Cardiac muscle cell (in vitro differentiated cells and primary cell): ENCODE measurements around the gene AP2A1. TPM values are rescaled to one million over a fixed set of nuclear protein-coding genes. Genes with fewer than 3 reads are reported as not detected.

ENCODE experiments used
- DNase-seq, 2 donors: peaks; one replicate each; pipeline versions ENCODE4 v3.0.0 to v3.0.0-alpha.2; 2010 to 2017; ENCODE audit warnings: low read depth in 1 of 2, low spot score in 1 of 2
- H3K27ac ChIP-seq: fragments of 200-600 bp; sonication (generic); 2 replicates; pipeline ENCODE4 v1.5.1; 2016
- H3K27me3 ChIP-seq: fragments of 200-600 bp; sonication (generic); 2 replicates; pipeline ENCODE4 v1.6.0; 2016; ENCODE audit warnings: control low read depth
- H3K36me3 ChIP-seq: fragments of 200-600 bp; sonication (generic); 2 replicates; pipeline ENCODE4 v1.5.1; 2016; ENCODE audit warnings: control low read depth
- H3K4me1 ChIP-seq: fragments of 200-600 bp; sonication (generic); 2 replicates; pipeline ENCODE4 v1.8.1; 2017; ENCODE audit warnings: low read depth, mild to moderate bottlenecking, mixed run types
- H3K4me3 ChIP-seq: fragments of 200-600 bp; sonication (generic); 2 replicates; pipeline ENCODE4 v1.5.1; 2016; ENCODE audit warnings: mild to moderate bottlenecking
- H3K9me3 ChIP-seq: fragments of 200-600 bp; sonication (generic); 2 replicates; pipeline ENCODE4 v1.5.1; 2017; ENCODE audit warnings: low read depth, mild to moderate bottlenecking, control low read depth
- CTCF ChIP-seq: IDR thresholded peaks from 2 replicates; pipeline ENCODE4 v1.5.1; 2012; ENCODE audit warnings: low read depth, mild to moderate bottlenecking, low read length
- polyA plus RNA-seq: library from polyadenylated mRNA; unstranded; fragments of >200 nt; fragmentation: Nextera tagmentation; extraction: Ambion mirVana; gene quantifications from 2 replicates; pipeline ENCODE4 v1.2.1, GENCODE V29; 2016
- total RNA-seq: library from RNA; depleted of rRNA; stranded (reverse); fragments of >200 nt; gene quantifications from 2 replicates; pipeline ENCODE4 v1.2.3, GENCODE V29; 2016

Gene AP2A1
- total and polyA plus RNA-seq, 2 experiments from 2014 or later = 78.0 to 153 TPM

- peaks cover 10% of the 10 kb centered on the region for H3K4me1 ChIP-seq
- H3K27ac ChIP-seq = peak within 1 kb of the TSS; percentile 97
- peak; percentile 95 to 96 for DNase-seq
- peaks cover 13% of the 10 kb centered on the region for H3K36me3 ChIP-seq
- no peaks in the 10 kb centered on the region for H3K27me3 ChIP-seq
- H3K9me3 ChIP-seq = no peaks in the 10 kb centered on the region
- no peak for TF ChIP-seq CTCF
- H3K4me3 ChIP-seq = peak within 1 kb of the TSS; percentile 79
Observed at GRCh38 chr19:49850487-49851342, 83.9 kb downstream of the AP2A1 start, which contains the start of gene PTOV1. PTOV1 (plus strand) TSS chr19:49851159.

DNA sequence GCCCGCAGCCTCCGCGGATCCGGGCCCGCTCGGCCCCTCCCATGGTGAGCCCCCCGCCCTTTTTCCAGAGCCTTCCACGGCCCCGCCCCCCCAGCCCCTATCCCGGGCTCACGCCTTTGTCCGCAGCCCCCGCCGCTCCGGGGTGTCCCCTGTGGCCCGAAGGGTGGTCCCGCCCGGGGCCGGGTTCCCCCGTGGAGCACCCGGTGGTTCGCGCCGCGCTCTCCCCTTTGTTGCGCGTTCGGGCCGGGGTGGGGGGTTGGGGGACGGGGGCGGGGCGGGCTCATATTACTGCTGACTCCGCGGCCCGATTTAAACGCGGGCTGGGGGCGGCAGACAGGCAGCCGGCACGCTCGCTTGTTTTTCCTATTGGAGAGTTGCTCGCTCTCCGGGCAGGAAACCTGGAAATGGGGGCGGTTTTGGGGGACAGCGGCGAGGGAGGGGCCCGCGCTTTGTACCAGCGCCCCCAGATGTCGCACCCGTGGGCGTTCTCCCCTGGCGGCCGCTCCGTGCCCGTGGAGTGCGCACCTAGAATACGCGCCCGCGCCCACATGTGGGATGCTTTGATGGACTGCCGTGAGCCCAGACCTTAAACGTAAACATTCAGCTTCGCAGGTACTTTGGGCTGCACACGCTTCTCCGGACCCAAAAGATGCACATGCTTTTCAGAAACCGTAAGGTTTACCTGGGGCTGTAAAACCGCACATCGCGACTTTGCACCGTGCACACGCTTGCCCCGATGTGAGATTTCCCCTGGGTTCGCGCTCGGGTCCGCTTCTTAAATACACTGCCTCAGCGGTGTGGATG is 84.9 kb downstream of the AP2A1 start:
- peak overlapping the region; percentile 97 for H3K27ac ChIP-seq

GRCh38 chr19:49852631-49853126 is 85.9 kb downstream of the AP2A1 start:
- Histone ChIP-seq H3K27me3 (no peaks in the 10 kb centered on the region), H3K4me3 (peak overlapping the region; percentile 79), H3K4me1 (peaks cover 10% of the 10 kb centered on the region), H3K9me3 (no peaks in the 10 kb centered on the region), H3K36me3 (peaks cover 28% of the 10 kb centered on the region), H3K27ac (no peak overlapping the region)
- DNase-seq = no peak
- TF ChIP-seq CTCF = no peak

More for the DNA sequence above, 84.9 kb downstream of the AP2A1 start:
- Histone ChIP-seq H3K9me3 (no peaks in the 10 kb centered on the region), H3K27me3 (no peaks in the 10 kb centered on the region), H3K36me3 (peaks cover 18% of the 10 kb centered on the region), H3K4me1 (peaks cover 10% of the 10 kb centered on the region), H3K4me3 (peak overlapping the region; percentile 79)
- DNase-seq = peak; percentile 22 to 82
- TF ChIP-seq CTCF = no peak

DNA sequence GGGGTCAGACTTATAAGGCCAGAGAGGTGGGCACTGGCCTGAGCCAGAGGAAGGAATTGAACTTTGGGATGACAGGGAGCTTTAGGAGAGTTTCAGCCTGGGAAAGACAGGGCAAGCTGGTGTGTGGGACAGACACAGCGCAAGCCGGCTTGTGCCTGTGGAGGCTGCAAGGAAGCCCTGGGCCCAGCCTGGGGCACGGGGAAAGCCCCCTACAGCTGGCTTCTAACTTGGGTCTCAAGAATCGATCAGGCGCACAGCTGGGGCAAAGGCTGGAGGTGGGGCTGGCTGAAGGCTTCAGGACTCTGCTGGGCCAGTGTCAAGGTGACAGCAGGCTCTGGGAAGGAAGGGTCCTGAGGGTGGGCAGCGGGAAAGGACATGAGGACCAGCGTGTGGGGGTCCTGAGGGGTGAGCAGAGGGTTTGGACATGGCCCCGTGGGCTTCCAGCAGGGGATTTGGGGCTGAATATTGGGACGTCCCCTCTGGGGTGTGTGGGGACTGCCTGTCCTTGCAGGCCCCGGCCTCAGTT is 87.1 kb downstream of the AP2A1 start:
- H3K9me3 ChIP-seq = no peaks in the 10 kb centered on the region
- H3K27ac ChIP-seq = peak overlapping the region; percentile 29
- no peak for DNase-seq
- H3K36me3 ChIP-seq = peaks cover 39% of the 10 kb centered on the region
- no peak overlapping the region for H3K4me3 ChIP-seq
- H3K27me3 ChIP-seq = no peaks in the 10 kb centered on the region
- H3K4me1 ChIP-seq = peaks cover 10% of the 10 kb centered on the region
- TF ChIP-seq CTCF = no peak

- DNase-seq = no peak
- TF ChIP-seq CTCF = no peak
- no peaks in the 10 kb centered on the region for H3K9me3 ChIP-seq
- peak overlapping the region; percentile 35 for H3K27ac ChIP-seq
- peaks cover 10% of the 10 kb centered on the region for H3K4me1 ChIP-seq
- peaks cover 45% of the 10 kb centered on the region for H3K36me3 ChIP-seq
- no peaks in the 10 kb centered on the region for H3K27me3 ChIP-seq
- no peak overlapping the region for H3K4me3 ChIP-seq
Observed at GRCh38 chr19:49854378-49855263, 87.8 kb downstream of the AP2A1 start.
